ENCODE results near the gene POLR1A. TPM values are rescaled to one million over a fixed set of nuclear protein-coding genes. Genes with fewer than 3 reads are reported as not detected.

Gene POLR1A
- polyA plus RNA-seq, 2 of the 4 experiments (the other 2 are of a cell fraction): 22.8 to 55.7 TPM

DNA sequence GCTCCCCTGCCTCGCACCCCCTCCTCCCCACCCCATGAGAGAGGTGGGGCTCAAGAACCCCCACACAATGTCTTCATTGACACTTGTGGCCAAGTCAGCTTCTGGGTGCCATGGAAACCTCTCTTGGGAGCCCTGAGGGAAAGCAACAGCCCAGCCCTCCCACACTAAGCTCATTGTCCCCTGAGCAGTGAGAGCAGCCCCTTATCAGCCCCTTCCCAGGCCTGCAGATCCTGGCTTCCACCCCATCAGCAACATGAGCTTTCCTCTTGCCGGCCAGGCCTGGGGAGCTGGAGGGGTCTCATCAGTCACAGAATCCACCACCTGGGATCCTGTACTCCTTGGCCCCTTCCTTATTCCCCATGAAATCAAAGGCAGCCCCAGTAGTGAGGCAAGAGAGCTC, 109.1 kb downstream of the POLR1A start:
- 98% methylated on average over 2 of the region's 2 CpGs for WGBS (ENCODE audit: missing lambda C conversion rate)
- ChIA-PET POLR2A (interaction anchor here (1.6 kb wide), 1 partner anchor 60 kb away, joined by 4 read pairs; no protein-coding TSS in a partner anchor), CTCF (interaction anchor here (1.0 to 4.8 kb wide), 8 partner anchors 9 to 182 kb away, joined by 3 to 23 read pairs (median 4); partner anchors contain the start of gene ST3GAL5)
- peak overlapping the region in 1 of 2 experiments; percentile 60; a peak in 3 of 6 replicates for H3K27ac ChIP-seq
- FAIRE-seq: no peak
- H3K4me1 ChIP-seq: peaks cover 40% of the 10 kb centered on the region
- H3K4me2 ChIP-seq: no peak overlapping the region
- TF ChIP-seq NFE2L2 (conservative IDR thresholded peaks at IDR 0.05; ENCODE audit: low read length): no peak
- TF ChIP-seq HOXA7 (CRISPR knock-in tag; IDR thresholded peaks at IDR 0.05): no peak
- no peak for DNase-seq (ENCODE audit: low read depth in 1 of 2, low spot score in 1 of 2)
- no peaks in the 10 kb centered on the region for H3K9me3 ChIP-seq
- H3K4me3 ChIP-seq: no peak overlapping the region
- ATAC-seq: no peak

DNA sequence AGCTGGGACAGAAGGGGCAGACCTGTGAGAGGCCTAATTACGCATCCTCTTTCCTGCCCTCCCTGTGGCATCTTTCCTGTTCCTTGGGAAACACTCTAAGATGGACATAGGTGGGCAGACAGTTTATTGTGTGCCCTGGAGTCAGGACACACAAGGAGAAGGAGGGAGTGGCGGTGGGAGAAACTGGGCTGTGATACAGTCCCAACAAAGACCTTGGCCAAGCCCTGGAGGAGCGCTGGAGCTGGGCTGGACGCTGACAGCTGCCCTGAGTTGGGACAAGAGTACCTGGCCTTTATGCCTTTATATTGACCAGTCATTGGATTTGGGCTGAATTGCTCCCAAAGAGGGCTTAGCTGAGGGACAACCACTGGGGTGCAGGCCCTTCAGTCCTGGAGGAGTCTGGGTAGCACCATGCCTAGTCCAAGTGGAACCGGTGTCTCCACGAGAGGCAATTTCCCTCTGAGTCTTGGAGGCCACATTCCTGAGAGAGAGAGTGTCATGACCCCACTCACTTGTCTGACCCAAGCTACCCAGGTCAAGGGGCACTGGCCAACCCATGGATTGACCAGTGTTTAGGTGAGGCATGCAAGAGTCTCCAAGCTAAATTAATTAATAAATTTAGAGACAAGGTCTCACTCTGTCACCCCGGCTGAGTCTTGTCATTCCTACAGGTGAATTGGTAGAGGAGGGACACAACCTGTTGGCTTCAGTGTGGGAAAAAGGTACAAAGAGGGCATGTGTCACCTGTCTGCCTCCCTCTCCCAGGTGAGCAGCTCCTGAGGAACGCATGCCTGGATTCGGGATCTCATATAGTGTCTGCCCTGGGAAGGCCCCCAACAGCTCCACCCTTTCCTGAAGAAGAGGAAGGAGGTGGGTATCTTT, 109.8 kb downstream of the POLR1A start:
- no peak for ATAC-seq
- TF ChIP-seq KDM1A (IDR thresholded peaks at IDR 0.05; ENCODE audit: low read depth) (0 out of 2 replicates have a peak, but pooled peaks have one; percentile 11), PHF8 (IDR thresholded peaks at IDR 0.05; ENCODE audit: borderline replicate concordance, low read depth) (no peak)

DNA sequence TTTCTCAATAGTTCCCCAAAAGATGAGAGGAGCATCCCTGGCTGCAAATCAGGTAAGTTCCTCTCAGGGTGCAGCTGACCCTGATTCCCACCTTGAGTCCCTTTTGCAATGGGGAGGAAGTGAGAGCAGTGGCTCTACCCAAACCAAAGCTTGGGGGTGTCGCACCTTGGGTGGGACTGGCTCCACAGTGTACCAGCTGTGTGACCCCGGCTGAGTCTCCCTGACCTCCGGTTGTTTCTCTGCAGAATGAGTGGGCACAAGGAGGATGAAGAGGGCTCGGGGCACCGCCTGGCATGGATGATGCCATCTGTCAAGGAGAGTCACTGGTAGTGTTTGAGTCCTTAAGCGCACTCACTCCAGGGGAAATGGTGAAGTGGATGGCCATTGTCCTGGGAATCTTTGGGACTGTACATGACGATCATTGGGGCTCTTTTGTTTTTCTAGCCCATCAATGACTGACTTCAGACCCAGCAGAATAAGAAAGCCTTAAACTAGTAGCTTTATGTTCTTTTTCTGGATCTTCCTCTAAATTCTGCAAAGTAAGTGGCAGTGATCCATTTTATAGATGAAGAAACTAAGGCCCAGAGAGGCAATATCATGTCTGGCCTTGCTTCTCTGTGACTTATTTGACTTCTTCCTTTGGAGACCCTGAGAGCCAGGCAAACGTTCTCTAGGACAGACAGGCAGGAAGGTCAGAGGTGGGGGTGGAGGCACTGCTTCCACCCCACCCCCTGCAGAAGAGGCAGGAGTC, 110.6 kb downstream of the POLR1A start:
- FAIRE-seq (no peak), ATAC-seq (no peak), DNase-seq (ENCODE audit: low read depth in 1 of 2, low spot score in 1 of 2) (no peak)
- Histone ChIP-seq H3K27ac (peak overlapping the region in 1 of 2 experiments; percentile 80; a peak in 3 of 6 replicates), H3K4me3 (no peak overlapping the region), H3K4me2 (no peak overlapping the region), H3K9me3 (no peaks in the 10 kb centered on the region), H3K4me1 (peaks cover 35% of the 10 kb centered on the region)
- POLR2A ChIA-PET: no interaction called here
- TF ChIP-seq KDM1A (IDR thresholded peaks at IDR 0.05; ENCODE audit: low read depth) (peak; percentile 80), ZFP36 (IDR thresholded peaks at IDR 0.05; ENCODE audit: borderline replicate concordance, partially characterized antibody) (no peak)
- CTCF ChIA-PET: interaction anchor here (0.6 to 4.8 kb wide), 7 partner anchors 9 to 181 kb away, joined by 3 to 23 read pairs (median 5); partner anchors contain the start of gene ST3GAL5
- 84% methylated on average over 8 of the region's 8 CpGs for WGBS (ENCODE audit: missing lambda C conversion rate)

More for the DNA sequence above, 109.8 kb downstream of the POLR1A start:
- H3K9me3 ChIP-seq: no peaks in the 10 kb centered on the region
- WGBS (ENCODE audit: missing lambda C conversion rate): 91% methylated on average over 9 of the region's 9 CpGs
- no peak overlapping the region for H3K4me3 ChIP-seq
- ChIA-PET POLR2A (interaction anchor here (1.6 kb wide), 1 partner anchor 59 kb away, joined by 4 read pairs; no protein-coding TSS in a partner anchor), CTCF (interaction anchor here (0.6 to 4.8 kb wide), 10 partner anchors 8 to 182 kb away, joined by 3 to 23 read pairs (median 4); partner anchors contain the start of gene ST3GAL5)
- no peak for FAIRE-seq
- H3K27ac ChIP-seq: peak overlapping the region in 1 of 2 experiments; percentile 60; a peak in 3 of 6 replicates
- DNase-seq (ENCODE audit: low read depth in 1 of 2, low spot score in 1 of 2): no peak
- H3K4me2 ChIP-seq: no peak overlapping the region
- H3K4me1 ChIP-seq: peaks cover 40% of the 10 kb centered on the region

DNA sequence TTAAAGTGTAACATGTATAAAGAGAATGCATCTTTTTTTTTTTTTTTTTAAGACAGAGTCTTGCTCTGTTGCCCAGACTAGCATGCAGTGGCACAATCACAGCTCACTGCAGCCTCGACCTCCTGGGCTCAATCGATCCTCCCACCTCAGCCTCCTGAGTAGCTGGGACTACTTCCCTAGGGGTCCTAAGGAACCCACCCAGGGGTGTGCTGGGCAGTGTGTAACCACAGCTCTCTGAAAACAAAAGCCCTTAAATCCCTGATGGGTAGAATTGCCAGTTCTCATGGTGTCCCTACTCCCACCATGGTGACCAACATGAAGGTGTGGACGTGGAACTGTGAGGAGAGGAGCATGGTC, 111.3 kb downstream of the POLR1A start:
- DNase-seq (ENCODE audit: low read depth in 1 of 2, low spot score in 1 of 2) (no peak), ATAC-seq (no peak; a peak in 1 of 6 replicates), FAIRE-seq (no peak)
- CTCF ChIA-PET: interaction anchor here (1.0 to 4.8 kb wide), 3 partner anchors 40 to 180 kb away, joined by 3 to 23 read pairs (median 5); no protein-coding TSS in a partner anchor
- no peak overlapping the region for H3K4me3 ChIP-seq
- H3K4me2 ChIP-seq: peak overlapping the region; percentile 50
- H3K27ac ChIP-seq: peak overlapping the region; percentile 28 to 80; a peak in 5 of 6 replicates
- POLR2A ChIA-PET: no interaction called here
- H3K4me1 ChIP-seq: peaks cover 34% of the 10 kb centered on the region
- WGBS (ENCODE audit: missing lambda C conversion rate): 84% methylated on average over 3 of the region's 3 CpGs
- H3K9me3 ChIP-seq: no peaks in the 10 kb centered on the region
- TF ChIP-seq, protein P1, sequence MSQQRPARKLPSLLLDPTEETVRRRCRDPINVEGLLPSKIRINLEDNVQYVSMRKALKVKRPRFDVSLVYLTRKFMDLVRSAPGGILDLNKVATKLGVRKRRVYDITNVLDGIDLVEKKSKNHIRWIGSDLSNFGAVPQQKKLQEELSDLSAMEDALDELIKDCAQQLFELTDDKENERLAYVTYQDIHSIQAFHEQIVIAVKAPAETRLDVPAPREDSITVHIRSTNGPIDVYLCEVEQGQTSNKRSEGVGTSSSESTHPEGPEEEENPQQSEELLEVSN (IDR thresholded peaks at IDR 0.05; ENCODE audit: borderline replicate concordance, low read depth): no peak
- TF ChIP-seq, protein P2, sequence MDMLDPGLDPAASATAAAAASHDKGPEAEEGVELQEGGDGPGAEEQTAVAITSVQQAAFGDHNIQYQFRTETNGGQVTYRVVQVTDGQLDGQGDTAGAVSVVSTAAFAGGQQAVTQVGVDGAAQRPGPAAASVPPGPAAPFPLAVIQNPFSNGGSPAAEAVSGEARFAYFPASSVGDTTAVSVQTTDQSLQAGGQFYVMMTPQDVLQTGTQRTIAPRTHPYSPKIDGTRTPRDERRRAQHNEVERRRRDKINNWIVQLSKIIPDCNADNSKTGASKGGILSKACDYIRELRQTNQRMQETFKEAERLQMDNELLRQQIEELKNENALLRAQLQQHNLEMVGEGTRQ (IDR thresholded peaks at IDR 0.05): no peak
- no peak for TF ChIP-seq TFCP2L1 (CRISPR knock-in tag; IDR thresholded peaks at IDR 0.05)
- TF ChIP-seq, protein P3, sequence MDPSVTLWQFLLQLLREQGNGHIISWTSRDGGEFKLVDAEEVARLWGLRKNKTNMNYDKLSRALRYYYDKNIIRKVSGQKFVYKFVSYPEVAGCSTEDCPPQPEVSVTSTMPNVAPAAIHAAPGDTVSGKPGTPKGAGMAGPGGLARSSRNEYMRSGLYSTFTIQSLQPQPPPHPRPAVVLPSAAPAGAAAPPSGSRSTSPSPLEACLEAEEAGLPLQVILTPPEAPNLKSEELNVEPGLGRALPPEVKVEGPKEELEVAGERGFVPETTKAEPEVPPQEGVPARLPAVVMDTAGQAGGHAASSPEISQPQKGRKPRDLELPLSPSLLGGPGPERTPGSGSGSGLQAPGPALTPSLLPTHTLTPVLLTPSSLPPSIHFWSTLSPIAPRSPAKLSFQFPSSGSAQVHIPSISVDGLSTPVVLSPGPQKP (IDR thresholded peaks at IDR 0.05; ENCODE audit: low read depth, low read length): no peak
- no peak for TF ChIP-seq NR3C1 (IDR thresholded peaks at IDR 0.05)
- no peak for TF ChIP-seq FOSB (CRISPR knock-in tag; IDR thresholded peaks at IDR 0.05)
- TF ChIP-seq FOSL2 (IDR thresholded peaks at IDR 0.05): no peak
- no peak for TF ChIP-seq FOSL2 (CRISPR knock-in tag; IDR thresholded peaks at IDR 0.05)
- no peak for TF ChIP-seq ZSCAN20 (CRISPR knock-in tag; IDR thresholded peaks at IDR 0.05)
- no peak for TF ChIP-seq JUN (IDR thresholded peaks at IDR 0.05)
- no peak for TF ChIP-seq HOXB13 (CRISPR knock-in tag; IDR thresholded peaks at IDR 0.05; ENCODE audit: low read depth)
- TF ChIP-seq, protein P4, sequence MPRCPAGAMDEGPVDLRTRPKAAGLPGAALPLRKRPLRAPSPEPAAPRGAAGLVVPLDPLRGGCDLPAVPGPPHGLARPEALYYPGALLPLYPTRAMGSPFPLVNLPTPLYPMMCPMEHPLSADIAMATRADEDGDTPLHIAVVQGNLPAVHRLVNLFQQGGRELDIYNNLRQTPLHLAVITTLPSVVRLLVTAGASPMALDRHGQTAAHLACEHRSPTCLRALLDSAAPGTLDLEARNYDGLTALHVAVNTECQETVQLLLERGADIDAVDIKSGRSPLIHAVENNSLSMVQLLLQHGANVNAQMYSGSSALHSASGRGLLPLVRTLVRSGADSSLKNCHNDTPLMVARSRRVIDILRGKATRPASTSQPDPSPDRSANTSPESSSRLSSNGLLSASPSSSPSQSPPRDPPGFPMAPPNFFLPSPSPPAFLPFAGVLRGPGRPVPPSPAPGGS (IDR thresholded peaks at IDR 0.05): no peak
- TF ChIP-seq, protein P5, sequence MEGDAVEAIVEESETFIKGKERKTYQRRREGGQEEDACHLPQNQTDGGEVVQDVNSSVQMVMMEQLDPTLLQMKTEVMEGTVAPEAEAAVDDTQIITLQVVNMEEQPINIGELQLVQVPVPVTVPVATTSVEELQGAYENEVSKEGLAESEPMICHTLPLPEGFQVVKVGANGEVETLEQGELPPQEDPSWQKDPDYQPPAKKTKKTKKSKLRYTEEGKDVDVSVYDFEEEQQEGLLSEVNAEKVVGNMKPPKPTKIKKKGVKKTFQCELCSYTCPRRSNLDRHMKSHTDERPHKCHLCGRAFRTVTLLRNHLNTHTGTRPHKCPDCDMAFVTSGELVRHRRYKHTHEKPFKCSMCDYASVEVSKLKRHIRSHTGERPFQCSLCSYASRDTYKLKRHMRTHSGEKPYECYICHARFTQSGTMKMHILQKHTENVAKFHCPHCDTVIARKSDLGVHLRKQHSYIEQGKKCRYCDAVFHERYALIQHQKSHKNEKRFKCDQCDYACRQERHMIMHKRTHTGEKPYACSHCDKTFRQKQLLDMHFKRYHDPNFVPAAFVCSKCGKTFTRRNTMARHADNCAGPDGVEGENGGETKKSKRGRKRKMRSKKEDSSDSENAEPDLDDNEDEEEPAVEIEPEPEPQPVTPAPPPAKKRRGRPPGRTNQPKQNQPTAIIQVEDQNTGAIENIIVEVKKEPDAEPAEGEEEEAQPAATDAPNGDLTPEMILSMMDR (IDR thresholded peaks at IDR 0.05): no peak
- TF ChIP-seq BHLHE40 (IDR thresholded peaks at IDR 0.05; ENCODE audit: low read depth, low read length): no peak
- TF ChIP-seq EHF (CRISPR knock-in tag; IDR thresholded peaks at IDR 0.05): no peak
- TF ChIP-seq EP300 (IDR thresholded peaks at IDR 0.05): no peak
- no peak for TF ChIP-seq KDM5A (IDR thresholded peaks at IDR 0.05)

Measured in A549 (cell line).